K562 (cell line): ENCODE measurements around the gene TSPAN14. TPM values are rescaled to one million over a fixed set of nuclear protein-coding genes. Genes with fewer than 3 reads are reported as not detected.

Source experiments
- ARID1B ChIP-seq: fragments of 450-650 bp; IDR thresholded peaks from 2 replicates; pipeline ENCODE4 v1.6.1; 2016; ENCODE audit warnings: antibody characterized with exemption, mild to moderate bottlenecking, inconsistent platforms
- BCL6 ChIP-seq: fragments of 250-450 bp; sonication (Bioruptor Pico); IDR thresholded peaks from 2 replicates; pipeline ENCODE4 v1.4.0; 2020
- EGR1 ChIP-seq: fragments of 450-650 bp; conservative IDR thresholded peaks from 2 replicates; pipeline ENCODE4 v1.6.1; 2017; ENCODE audit warnings: mild to moderate bottlenecking
- GATAD2A ChIP-seq: fragments of 450-650 bp; IDR thresholded peaks from 2 replicates; pipeline ENCODE4 v1.6.1; 2017
- RCOR1 ChIP-seq, 2 experiments: IDR thresholded peaks; 2 replicates each; pipeline ENCODE4 v1.6.1; 2012; ENCODE audit warnings: low read depth in 2 of 2, low read length in 2 of 2, borderline replicate concordance in 1 of 2, improper control_type of control experiment in 1 of 2
- SMAD4 ChIP-seq: fragments of 250-450 bp; sonication (Bioruptor Pico); conservative IDR thresholded peaks from 2 replicates; pipeline ENCODE4 v1.8.0; 2021; ENCODE audit warnings: inconsistent platforms, mild to moderate bottlenecking, moderate library complexity
- SMARCA4 ChIP-seq: fragments of 450-650 bp; IDR thresholded peaks from 2 replicates; pipeline ENCODE4 v1.6.1; 2016
- SRSF1 ChIP-seq: fragments of 200-400 bp; formaldehyde crosslinking; IDR thresholded peaks from 2 replicates; pipeline ENCODE4 v1.6.1; 2017; ENCODE audit warnings: mild to moderate bottlenecking, low read depth, low read length, moderate library complexity
- STAT5A ChIP-seq: IDR thresholded peaks from 2 replicates; pipeline ENCODE4 v1.6.1; 2012; ENCODE audit warnings: low read length, inconsistent platforms, borderline replicate concordance
- TAL1 ChIP-seq: fragments of 450-650 bp; IDR thresholded peaks from 2 replicates; pipeline ENCODE4 v1.6.1; 2016; ENCODE audit warnings: mild to moderate bottlenecking
- TEAD1 ChIP-seq, 2 experiments: fragments of 450-650 bp in 1 of 2; sonication (generic) in 1 of 2; formaldehyde crosslinking; IDR thresholded peaks; 2 replicates each; pipeline versions ENCODE4 v1.4.0 to v1.8.0; 2020 to 2022; ENCODE audit warnings: mild to moderate bottlenecking in 2 of 2, missing genetic modification reagents in 1 of 2
- ZBTB7A ChIP-seq: IDR thresholded peaks from 2 replicates; pipeline ENCODE4 v1.6.1; 2011; ENCODE audit warnings: low read depth, mild to moderate bottlenecking, low read length, moderate library complexity, borderline replicate concordance; ENCODE audit not compliant: control insufficient read depth
- ZNF766 ChIP-seq: fragments of 200-800 bp; sonication (Bioruptor generic); conservative IDR thresholded peaks from 2 replicates; pipeline ENCODE4 v1.6.1; 2016; ENCODE audit warnings: missing genetic modification characterization, missing compliant biosample characterization
- polyA plus RNA-seq, 8 experiments: library from polyadenylated mRNA; depleted of rRNA in 4 of 8; stranded (reverse) in 5 of 8; unstranded in 3 of 8; fragments of >200 nt; fragmentation: Nextera tagmentation in 2 of 8; fragmentation: Illumina TruSeq in 1 of 8; extraction: Ambion mirVana in 2 of 8; extraction: Trizol in 1 of 8; gene quantifications; 2 replicates each; pipeline versions ENCODE4 v1.2.1 to v1.2.3, GENCODE V29; 2011 to 2014; ENCODE audit warnings: inconsistent platforms in 1 of 8, missing spikeins in 1 of 8
- total RNA-seq, 7 experiments: library from RNA; depleted of rRNA in 6 of 7; stranded (reverse); fragments of >200 nt in 6 of 7; fragmentation: Illumina TruSeq in 2 of 7; extraction: Trizol in 2 of 7; gene quantifications; 2 replicates each; pipeline versions ENCODE4 v1.2.1 to v1.2.3, GENCODE V29; 2011 to 2021; ENCODE audit warnings: low replicate concordance in 1 of 7
- TF ChIP-seq, protein P1 (sequence below): IDR thresholded peaks from 3 replicates; pipeline ENCODE4 v1.6.1; 2011; ENCODE audit warnings: borderline replicate concordance, mild to moderate bottlenecking; ENCODE audit not compliant: insufficient read length, insufficient read depth
- TF ChIP-seq, protein P2 (sequence below), 2 experiments: fragments of 450-650 bp; IDR thresholded peaks; 2 replicates each; pipeline ENCODE4 v1.6.1; 2018; ENCODE audit warnings: mild to moderate bottlenecking in 2 of 2, low read depth in 1 of 2; ENCODE audit not compliant: partially characterized antibody in 2 of 2
- TF ChIP-seq, protein P3 (sequence below): fragments of 250-450 bp; sonication (Bioruptor Pico); IDR thresholded peaks from 2 replicates; pipeline ENCODE4 v1.8.0; 2022; ENCODE audit warnings: inconsistent platforms, mild to moderate bottlenecking, moderate library complexity, borderline replicate concordance
- TF ChIP-seq, protein P4 (sequence below): fragments of 450-650 bp; IDR thresholded peaks from 2 replicates; pipeline ENCODE4 v1.6.1; 2014; ENCODE audit warnings: low read depth, mild to moderate bottlenecking, moderate library complexity, borderline replicate concordance

TSPAN14 gene
- total and polyA plus RNA-seq, 9 of the 15 experiments (the other 6 are each of a cell fraction or from before 2014, with no cell fraction given): 5.8 to 92.9 (median 23.3) TPM

DNA sequence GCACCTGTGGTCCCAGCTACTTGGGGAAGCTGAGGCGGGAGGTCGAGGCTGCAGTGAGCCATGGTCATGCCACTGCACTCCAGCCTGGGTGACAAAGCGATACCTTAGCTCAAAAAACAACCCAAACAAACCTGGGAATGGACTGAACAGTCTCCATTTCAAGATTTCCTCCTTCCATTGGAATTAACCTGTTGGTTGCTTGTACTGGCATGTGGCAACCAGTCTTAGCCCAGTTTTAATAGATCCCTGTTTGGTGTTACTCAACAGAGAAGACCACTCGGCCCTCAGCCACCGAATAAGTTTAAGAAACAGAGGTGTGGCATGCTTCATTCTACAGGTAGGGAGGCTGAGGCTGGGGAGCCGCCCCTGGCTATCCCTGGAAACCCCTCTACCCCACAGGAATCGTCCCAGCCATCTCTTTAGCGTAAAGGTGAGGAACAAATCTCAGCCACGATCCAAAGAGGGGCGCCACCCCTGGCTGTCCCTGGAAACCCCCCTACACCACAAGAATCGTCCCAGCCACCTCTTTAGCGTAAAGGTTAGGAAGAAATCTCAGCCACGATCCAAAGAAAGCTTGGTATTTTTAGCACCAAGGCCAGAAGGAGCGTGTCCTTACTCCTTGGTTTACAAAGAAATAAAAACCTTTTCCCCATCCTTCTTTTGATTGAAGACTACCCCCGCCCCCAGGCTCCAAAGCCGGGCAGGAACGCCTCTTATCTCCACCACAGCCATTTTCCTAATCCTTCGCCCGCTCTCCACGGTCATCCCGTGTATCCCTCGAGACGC, 861 bp upstream of the TSPAN14 start (continued):
- TF ChIP-seq EGR1 (0 out of 2 replicates have a peak, but pooled peaks have one; percentile 13), RCOR1 (IDR thresholded peaks at IDR 0.05; ENCODE audit: borderline replicate concordance in 1 of 2, low read depth in 2 of 2, low read length in 2 of 2) (peak in 1 of 2 experiments; percentile 19; a peak in 1 of 4 replicates), SMAD4 (CRISPR knock-in tag) (peak; percentile 53), ARID1B (peak; percentile 26; the same call in 1 of the 2 replicates), GATAD2A (0 out of 2 replicates have a peak, but pooled peaks have one; percentile 71), SMARCA4 (0 out of 2 replicates have a peak, but pooled peaks have one; percentile 23), STAT5A (no peak), TAL1 (no peak), BCL6 (CRISPR knock-in tag) (no peak), SRSF1 (no peak), ZNF766 (CRISPR knock-in tag) (0 out of 2 replicates have a peak, but pooled peaks have one; percentile 37), TEAD1 (CRISPR knock-in tag; IDR thresholded peaks at IDR 0.05) (0 out of 4 replicates have a peak, but pooled peaks have one; percentile 9 to 40), ZBTB7A (0 out of 2 replicates have a peak, but pooled peaks have one; percentile 16)
- TF ChIP-seq, protein P1, sequence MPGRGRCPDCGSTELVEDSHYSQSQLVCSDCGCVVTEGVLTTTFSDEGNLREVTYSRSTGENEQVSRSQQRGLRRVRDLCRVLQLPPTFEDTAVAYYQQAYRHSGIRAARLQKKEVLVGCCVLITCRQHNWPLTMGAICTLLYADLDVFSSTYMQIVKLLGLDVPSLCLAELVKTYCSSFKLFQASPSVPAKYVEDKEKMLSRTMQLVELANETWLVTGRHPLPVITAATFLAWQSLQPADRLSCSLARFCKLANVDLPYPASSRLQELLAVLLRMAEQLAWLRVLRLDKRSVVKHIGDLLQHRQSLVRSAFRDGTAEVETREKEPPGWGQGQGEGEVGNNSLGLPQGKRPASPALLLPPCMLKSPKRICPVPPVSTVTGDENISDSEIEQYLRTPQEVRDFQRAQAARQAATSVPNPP: no peak
- TF ChIP-seq, protein P2, sequence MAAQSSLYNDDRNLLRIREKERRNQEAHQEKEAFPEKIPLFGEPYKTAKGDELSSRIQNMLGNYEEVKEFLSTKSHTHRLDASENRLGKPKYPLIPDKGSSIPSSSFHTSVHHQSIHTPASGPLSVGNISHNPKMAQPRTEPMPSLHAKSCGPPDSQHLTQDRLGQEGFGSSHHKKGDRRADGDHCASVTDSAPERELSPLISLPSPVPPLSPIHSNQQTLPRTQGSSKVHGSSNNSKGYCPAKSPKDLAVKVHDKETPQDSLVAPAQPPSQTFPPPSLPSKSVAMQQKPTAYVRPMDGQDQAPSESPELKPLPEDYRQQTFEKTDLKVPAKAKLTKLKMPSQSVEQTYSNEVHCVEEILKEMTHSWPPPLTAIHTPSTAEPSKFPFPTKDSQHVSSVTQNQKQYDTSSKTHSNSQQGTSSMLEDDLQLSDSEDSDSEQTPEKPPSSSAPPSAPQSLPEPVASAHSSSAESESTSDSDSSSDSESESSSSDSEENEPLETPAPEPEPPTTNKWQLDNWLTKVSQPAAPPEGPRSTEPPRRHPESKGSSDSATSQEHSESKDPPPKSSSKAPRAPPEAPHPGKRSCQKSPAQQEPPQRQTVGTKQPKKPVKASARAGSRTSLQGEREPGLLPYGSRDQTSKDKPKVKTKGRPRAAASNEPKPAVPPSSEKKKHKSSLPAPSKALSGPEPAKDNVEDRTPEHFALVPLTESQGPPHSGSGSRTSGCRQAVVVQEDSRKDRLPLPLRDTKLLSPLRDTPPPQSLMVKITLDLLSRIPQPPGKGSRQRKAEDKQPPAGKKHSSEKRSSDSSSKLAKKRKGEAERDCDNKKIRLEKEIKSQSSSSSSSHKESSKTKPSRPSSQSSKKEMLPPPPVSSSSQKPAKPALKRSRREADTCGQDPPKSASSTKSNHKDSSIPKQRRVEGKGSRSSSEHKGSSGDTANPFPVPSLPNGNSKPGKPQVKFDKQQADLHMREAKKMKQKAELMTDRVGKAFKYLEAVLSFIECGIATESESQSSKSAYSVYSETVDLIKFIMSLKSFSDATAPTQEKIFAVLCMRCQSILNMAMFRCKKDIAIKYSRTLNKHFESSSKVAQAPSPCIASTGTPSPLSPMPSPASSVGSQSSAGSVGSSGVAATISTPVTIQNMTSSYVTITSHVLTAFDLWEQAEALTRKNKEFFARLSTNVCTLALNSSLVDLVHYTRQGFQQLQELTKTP (IDR thresholded peaks at IDR 0.05; ENCODE audit: low read depth in 1 of 2, partially characterized antibody in 2 of 2): peak in 1 of 2 experiments; percentile 30
- TF ChIP-seq, protein P3, sequence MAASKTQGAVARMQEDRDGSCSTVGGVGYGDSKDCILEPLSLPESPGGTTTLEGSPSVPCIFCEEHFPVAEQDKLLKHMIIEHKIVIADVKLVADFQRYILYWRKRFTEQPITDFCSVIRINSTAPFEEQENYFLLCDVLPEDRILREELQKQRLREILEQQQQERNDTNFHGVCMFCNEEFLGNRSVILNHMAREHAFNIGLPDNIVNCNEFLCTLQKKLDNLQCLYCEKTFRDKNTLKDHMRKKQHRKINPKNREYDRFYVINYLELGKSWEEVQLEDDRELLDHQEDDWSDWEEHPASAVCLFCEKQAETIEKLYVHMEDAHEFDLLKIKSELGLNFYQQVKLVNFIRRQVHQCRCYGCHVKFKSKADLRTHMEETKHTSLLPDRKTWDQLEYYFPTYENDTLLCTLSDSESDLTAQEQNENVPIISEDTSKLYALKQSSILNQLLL (CRISPR knock-in tag): no peak
- TF ChIP-seq, protein P4, sequence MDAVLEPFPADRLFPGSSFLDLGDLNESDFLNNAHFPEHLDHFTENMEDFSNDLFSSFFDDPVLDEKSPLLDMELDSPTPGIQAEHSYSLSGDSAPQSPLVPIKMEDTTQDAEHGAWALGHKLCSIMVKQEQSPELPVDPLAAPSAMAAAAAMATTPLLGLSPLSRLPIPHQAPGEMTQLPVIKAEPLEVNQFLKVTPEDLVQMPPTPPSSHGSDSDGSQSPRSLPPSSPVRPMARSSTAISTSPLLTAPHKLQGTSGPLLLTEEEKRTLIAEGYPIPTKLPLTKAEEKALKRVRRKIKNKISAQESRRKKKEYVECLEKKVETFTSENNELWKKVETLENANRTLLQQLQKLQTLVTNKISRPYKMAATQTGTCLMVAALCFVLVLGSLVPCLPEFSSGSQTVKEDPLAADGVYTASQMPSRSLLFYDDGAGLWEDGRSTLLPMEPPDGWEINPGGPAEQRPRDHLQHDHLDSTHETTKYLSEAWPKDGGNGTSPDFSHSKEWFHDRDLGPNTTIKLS: peak; percentile 53
